Heart left ventricle (tissue), 13 donors: ENCODE data around the gene LPAR5.

ENCODE experiments used
- CTCF ChIP-seq, 12 donors: fragments of 200-600 bp; sonication (generic) in 4 of 12; IDR thresholded peaks; one replicate each; pipeline versions ENCODE4 v1.5.0 to v1.8.0; 2018 to 2022; ENCODE audit warnings: antibody characterized with exemption in 12 of 12, mild to moderate bottlenecking in 5 of 12
- POLR2A ChIP-seq, 2 donors: fragments of 450-650 bp; IDR thresholded peaks; one replicate each; pipeline ENCODE4 v1.6.1; 2017; ENCODE audit warnings: antibody characterized with exemption in 2 of 2, mild to moderate bottlenecking in 2 of 2, moderate library complexity in 2 of 2
- donor health status: ischemic (EF 13 %, LVEDD 7.1; RV severe dilation, severe dysfunction).
- donor health status: DM: no; HTN: yes; CAD: no.
- donor health status: DM: no; HTN: no; CAD: no.
- donor health status: ischemic (EF 25% LVEDD 6.9; RV normal size, moderate dysfunction).
- donor health status: ischemic (EF 25% LVEDD 5.7; RV mildly dilated, moderate dysfunction).
- donor health status: ischemic (EF 35%, LVEDD 5.7; RV mildly dilated, moderate dysfunction).
- donor health status: nonischemic (EF 11% LVEDD 7.7; RV severe dilation, severe dysfunction).
- donor health status: DM: yes; HTN: yes; CAD: no.
- donor health status: PGD.
- donor health status: ischemic (EF 29% LVEDD 5.4; RV normal size, mild dysfunction).
- donor health status: nonischemic (EF 23%, LVEDD 6.1; RV moderate dilation, normal function).

GRCh38 chr12:6630736-6631135 lies 5.0 kb downstream of the LPAR5 start:
- TF ChIP-seq POLR2A (IDR thresholded peaks at IDR 0.05) (no peak), CTCF (IDR thresholded peaks at IDR 0.05) (no peak)
